BE2C (cell line): ENCODE measurements around the gene HCN3.
A peak's percentile ranks its signal among the peaks of the same experiment; 100 is the strongest.

Experiments
- DNase-seq: peaks from one replicate; pipeline ENCODE4 v3.0.0-alpha.2; 2020
- H3K27me3 ChIP-seq: fragments of 250-450 bp; sonication (Bioruptor Pico); 2 replicates; pipeline ENCODE4 v1.5.1; 2020; ENCODE audit warnings: mild to moderate bottlenecking
- H3K36me3 ChIP-seq: fragments of 250-450 bp; sonication (Bioruptor Pico); 2 replicates; pipeline ENCODE4 v1.5.1; 2020; ENCODE audit warnings: mild to moderate bottlenecking
- H3K4me1 ChIP-seq: fragments of 250-450 bp; sonication (Bioruptor Pico); 2 replicates; pipeline ENCODE4 v1.5.1; 2020
- H3K4me3 ChIP-seq: 2 replicates; pipeline ENCODE4 v1.5.1; 2011; ENCODE audit warnings: low read depth, low read length
- H3K9me3 ChIP-seq: fragments of 250-450 bp; sonication (Bioruptor Pico); 2 replicates; pipeline ENCODE4 v1.5.1; 2020
- TF ChIP-seq, protein P1 (sequence below): IDR thresholded peaks from 2 replicates; pipeline ENCODE4 v1.5.1; 2012; ENCODE audit warnings: mild to moderate bottlenecking, low read depth, low read length

HCN3 gene

DNA sequence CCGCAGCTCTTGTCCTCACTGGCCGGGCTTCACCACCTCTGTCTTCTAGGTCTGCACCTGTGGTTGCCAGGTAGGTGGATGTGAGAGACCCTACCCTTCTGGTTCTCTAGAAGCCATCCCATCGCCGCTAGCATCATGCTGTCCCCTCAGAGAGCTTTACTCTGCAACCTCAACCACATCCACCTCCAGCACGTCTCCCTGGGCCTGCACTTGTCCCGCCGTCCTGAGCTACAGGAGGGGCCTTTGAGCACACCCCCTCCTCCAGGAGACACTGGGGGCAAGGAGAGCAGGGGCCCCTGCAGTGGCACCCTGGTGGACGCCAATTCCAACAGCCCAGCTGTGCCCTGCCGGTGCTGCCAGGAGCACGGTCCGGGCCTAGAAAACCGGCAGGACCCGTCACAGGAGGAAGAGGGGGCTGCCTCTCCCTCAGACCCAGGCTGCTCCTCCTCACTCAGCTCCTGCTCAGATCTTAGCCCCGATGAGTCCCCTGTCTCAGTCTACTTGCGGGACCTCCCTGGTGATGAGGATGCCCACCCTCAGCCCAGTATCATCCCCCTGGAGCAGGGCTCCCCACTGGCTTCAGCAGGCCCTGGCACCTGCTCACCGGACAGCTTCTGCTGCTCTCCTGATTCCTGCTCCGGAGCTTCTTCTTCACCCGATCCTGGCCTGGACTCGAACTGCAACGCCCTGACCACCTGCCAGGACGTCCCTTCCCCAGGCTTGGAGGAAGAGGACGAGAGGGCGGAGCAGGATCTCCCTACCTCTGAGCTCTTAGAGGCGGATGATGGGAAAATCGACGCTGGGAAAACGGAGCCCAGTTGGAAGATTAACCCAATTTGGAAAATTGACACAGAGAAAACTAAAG, 44.6 kb downstream of the HCN3 start:
- H3K9me3 ChIP-seq = no peaks in the 10 kb centered on the region
- DNase-seq = no peak
- peaks cover 7% of the 10 kb centered on the region for H3K4me1 ChIP-seq
- H3K27me3 ChIP-seq = no peaks in the 10 kb centered on the region
- H3K4me3 ChIP-seq = peak overlapping the region; percentile 87
- no peaks in the 10 kb centered on the region; the same call in 1 of the 2 replicates for H3K36me3 ChIP-seq
- TF ChIP-seq, protein P1, sequence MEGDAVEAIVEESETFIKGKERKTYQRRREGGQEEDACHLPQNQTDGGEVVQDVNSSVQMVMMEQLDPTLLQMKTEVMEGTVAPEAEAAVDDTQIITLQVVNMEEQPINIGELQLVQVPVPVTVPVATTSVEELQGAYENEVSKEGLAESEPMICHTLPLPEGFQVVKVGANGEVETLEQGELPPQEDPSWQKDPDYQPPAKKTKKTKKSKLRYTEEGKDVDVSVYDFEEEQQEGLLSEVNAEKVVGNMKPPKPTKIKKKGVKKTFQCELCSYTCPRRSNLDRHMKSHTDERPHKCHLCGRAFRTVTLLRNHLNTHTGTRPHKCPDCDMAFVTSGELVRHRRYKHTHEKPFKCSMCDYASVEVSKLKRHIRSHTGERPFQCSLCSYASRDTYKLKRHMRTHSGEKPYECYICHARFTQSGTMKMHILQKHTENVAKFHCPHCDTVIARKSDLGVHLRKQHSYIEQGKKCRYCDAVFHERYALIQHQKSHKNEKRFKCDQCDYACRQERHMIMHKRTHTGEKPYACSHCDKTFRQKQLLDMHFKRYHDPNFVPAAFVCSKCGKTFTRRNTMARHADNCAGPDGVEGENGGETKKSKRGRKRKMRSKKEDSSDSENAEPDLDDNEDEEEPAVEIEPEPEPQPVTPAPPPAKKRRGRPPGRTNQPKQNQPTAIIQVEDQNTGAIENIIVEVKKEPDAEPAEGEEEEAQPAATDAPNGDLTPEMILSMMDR = no peak

DNA sequence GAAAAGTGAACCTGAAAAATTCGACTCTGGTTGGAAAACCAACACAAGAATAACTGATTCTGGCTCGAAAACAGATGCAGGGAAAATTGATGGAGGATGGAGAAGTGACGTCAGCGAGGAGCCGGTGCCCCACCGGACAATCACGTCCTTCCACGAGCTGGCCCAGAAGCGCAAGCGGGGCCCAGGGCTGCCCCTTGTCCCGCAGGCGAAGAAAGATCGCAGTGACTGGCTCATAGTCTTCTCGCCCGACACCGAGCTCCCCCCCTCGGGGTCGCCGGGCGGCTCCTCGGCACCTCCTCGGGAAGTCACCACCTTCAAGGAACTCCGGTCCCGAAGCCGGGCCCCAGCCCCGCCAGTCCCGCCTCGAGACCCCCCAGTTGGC, 45.3 kb downstream of the HCN3 start:
- TF ChIP-seq, protein P1 = no peak
- Histone ChIP-seq H3K9me3 (no peaks in the 10 kb centered on the region), H3K4me1 (peaks cover 7% of the 10 kb centered on the region), H3K4me3 (peak overlapping the region; percentile 87), H3K27me3 (no peaks in the 10 kb centered on the region), H3K36me3 (no peaks in the 10 kb centered on the region; the same call in none of the 2 replicates)
- DNase-seq = no peak

DNA sequence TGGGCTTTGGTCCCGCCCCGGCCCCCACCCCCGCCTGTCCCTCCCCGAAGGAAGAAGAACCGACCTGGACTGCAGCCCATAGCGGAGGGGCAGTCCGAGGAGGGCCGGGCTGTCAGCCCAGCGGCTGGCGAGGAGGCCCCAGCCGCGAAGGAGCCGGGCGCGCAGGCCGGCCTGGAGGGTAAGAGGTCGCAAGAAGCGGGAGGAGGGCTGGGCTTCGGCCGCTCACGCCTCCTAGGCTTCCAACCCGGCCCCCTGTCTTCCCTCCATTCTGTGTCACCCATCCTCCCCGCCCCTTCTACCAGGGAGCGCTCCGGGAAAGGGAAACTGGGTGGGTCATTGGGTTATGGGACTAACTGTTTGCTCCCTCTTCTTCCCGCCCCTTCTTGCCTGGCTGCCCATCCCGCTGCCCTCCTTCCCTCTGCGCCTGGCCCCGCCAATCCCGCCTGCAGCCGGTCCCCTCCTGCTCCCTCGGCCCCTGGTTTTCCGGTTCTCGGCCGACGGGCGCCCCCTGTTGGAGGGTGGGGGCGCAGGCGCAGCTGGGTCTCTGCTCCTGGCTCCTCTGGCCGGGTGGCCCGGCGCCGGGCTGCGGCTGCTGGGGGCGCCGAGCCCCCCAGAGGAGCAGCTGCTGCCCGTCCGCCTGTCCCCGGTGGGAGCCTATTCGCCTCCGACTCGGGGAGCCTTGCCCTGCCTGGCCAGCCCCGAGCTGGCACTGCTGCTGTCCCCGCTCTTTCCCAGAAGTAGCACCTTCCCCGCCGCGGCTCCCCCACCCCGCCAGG, 45.9 kb downstream of the HCN3 start:
- Histone ChIP-seq H3K4me1 (peaks cover 7% of the 10 kb centered on the region), H3K4me3 (peak overlapping the region; percentile 87), H3K36me3 (peaks cover 4% of the 10 kb centered on the region), H3K9me3 (no peaks in the 10 kb centered on the region), H3K27me3 (no peaks in the 10 kb centered on the region)
- DNase-seq = peak; percentile 97
- TF ChIP-seq, protein P1 = peak; percentile 84

DNA sequence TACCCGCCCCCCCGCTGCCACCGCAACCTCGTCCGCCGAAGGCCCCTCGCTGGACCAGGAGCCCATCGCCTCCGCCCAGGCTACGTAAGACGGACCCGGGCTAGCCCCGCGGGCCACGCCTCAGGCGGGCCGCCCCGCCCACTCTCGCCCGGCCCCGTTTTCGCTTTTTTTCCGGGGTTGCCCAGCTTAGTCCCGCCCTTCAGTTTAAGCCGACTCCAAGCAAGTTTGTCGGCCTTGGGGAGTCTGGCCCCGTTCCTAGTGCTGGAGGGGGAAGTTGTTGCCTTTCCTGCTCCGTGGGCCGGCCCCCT, 46.4 kb downstream of the HCN3 start:
- H3K36me3 ChIP-seq = peaks cover 4% of the 10 kb centered on the region
- H3K4me1 ChIP-seq = peaks cover 7% of the 10 kb centered on the region
- TF ChIP-seq, protein P1 = no peak
- DNase-seq = peak; percentile 81
- H3K4me3 ChIP-seq = peak overlapping the region; percentile 87
- no peaks in the 10 kb centered on the region for H3K27me3 ChIP-seq
- no peaks in the 10 kb centered on the region for H3K9me3 ChIP-seq

DNA sequence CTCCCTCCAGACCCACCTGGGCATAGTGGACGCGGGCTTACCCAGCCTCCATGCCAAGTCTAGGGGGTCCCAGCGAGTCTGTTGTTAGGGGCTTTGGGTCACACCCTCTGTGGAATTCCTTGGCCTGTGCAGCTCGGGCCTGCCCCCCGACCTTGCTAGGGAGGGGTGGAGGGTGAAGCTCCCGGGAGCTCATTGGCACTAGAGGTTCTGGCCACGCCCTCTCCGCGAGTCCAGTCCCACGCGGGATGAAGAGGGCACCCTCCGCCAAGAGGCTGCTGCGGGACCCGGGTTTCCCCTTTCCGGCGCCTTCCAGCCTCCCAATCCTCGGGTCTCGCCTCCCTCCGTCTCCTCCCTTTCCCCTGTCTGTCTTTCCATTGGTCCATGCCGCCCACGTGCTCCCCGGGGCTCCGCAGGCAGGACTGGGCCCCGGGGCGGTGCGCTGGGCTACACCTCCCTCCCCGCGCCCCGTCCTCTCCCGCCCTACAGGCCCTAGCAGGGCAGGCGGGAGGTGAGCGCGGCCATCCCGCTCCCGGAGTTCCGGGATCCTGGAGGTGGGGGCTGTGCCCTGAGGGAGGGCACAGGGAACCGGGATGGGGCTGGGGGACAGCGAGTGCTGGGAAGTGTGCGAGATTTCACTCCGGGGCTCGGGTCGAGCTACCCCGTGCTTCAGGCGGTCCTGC, 46.9 kb downstream of the HCN3 start:
- H3K4me1 ChIP-seq = peaks cover 7% of the 10 kb centered on the region
- DNase-seq = peak; percentile 97
- TF ChIP-seq, protein P1 = no peak
- H3K9me3 ChIP-seq = no peaks in the 10 kb centered on the region
- peak overlapping the region; percentile 87 for H3K4me3 ChIP-seq
- H3K36me3 ChIP-seq = peaks cover 4% of the 10 kb centered on the region
- no peaks in the 10 kb centered on the region for H3K27me3 ChIP-seq
